Tibial artery (tissue), 4 donors: Measurements from ENCODE around the gene PPP1R1B.

Experiments used
- DNase-seq, 2 donors: peaks; one replicate each; pipeline ENCODE4 v3.0.0-alpha.2; 2019
- H3K27ac ChIP-seq, 2 donors: fragments of 200-600 bp; sonication (generic) in 1 of 2; 1 replicate in 1 of 2; 2 replicates in 1 of 2; pipeline ENCODE4 v1.5.1; 2018 to 2019; ENCODE audit warnings: mild to moderate bottlenecking in 1 of 2
- H3K27me3 ChIP-seq, 2 donors: fragments of 200-600 bp; sonication (generic) in 1 of 2; one replicate each; pipeline versions ENCODE4 v1.5.1 to v1.6.0; 2016 to 2019
- H3K36me3 ChIP-seq, 3 donors: fragments of 200-600 bp; sonication (generic) in 2 of 3; one replicate each; pipeline ENCODE4 v1.5.1; 2016 to 2019; ENCODE audit warnings: mild to moderate bottlenecking in 2 of 3
- H3K4me1 ChIP-seq, 4 donors: fragments of 200-600 bp; sonication (generic) in 2 of 4; 1 replicate in 3 of 4; 2 replicates in 1 of 4; pipeline ENCODE4 v1.5.1; 2016 to 2019
- H3K4me3 ChIP-seq, 2 donors: fragments of 200-600 bp; sonication (generic) in 1 of 2; 1 replicate in 1 of 2; 2 replicates in 1 of 2; pipeline ENCODE4 v1.5.1; 2018 to 2019; ENCODE audit warnings: mild to moderate bottlenecking in 2 of 2
- H3K9me3 ChIP-seq, 3 donors: fragments of 200-600 bp; sonication (generic) in 1 of 3; one replicate each; pipeline ENCODE4 v1.5.1; 2016 to 2019
- intact Hi-C: fragments of 100-400 bp; cut with DNase I; formaldehyde crosslinking; loops from one replicate; pipeline ENCODE4 v1.15.0; 2023; ENCODE audit warnings: low total_unique reads
- TF ChIP-seq, protein P1 (sequence below), 2 experiments: fragments of 200-600 bp in 1 of 2; fragments of 450-650 bp in 1 of 2; IDR thresholded peaks; one replicate each; pipeline ENCODE4 v1.5.1; 2017 to 2019; ENCODE audit warnings: antibody characterized with exemption in 2 of 2, mild to moderate bottlenecking in 1 of 2, moderate library complexity in 1 of 2

PPP1R1B gene

DNA sequence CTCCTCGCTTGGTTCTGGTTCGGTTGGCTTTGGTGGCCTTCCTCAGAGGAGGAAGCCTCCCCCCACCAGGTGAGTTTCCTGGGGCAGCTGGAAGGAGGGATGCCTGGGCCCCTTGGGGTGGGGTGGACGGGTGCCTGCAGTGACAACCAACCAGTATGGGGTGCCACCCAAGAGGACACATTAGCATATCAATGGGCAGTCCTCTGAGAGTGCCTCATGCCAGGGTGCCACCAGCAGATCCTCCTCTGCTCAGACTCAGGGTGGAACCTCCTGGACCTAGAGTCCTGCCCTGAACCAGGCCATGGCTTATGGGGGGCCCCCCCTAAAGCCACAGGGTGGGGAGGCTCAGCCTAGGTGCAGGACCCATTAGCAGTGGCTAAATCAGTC lies 2.7 kb downstream of the PPP1R1B start:
- Histone ChIP-seq H3K4me3 (no peak overlapping the region), H3K27me3 (peaks cover 15 to 87% of the 10 kb centered on the region in 2 donors), H3K9me3 (no peaks in the 10 kb centered on the region), H3K4me1 (peaks cover 0 to 44% (median 10%) of the 10 kb centered on the region in 4 donors), H3K36me3 (no peaks in the 10 kb centered on the region), H3K27ac (no peak overlapping the region)
- no peak for DNase-seq
- intact Hi-C loops: no loop called here
- TF ChIP-seq, protein P1, sequence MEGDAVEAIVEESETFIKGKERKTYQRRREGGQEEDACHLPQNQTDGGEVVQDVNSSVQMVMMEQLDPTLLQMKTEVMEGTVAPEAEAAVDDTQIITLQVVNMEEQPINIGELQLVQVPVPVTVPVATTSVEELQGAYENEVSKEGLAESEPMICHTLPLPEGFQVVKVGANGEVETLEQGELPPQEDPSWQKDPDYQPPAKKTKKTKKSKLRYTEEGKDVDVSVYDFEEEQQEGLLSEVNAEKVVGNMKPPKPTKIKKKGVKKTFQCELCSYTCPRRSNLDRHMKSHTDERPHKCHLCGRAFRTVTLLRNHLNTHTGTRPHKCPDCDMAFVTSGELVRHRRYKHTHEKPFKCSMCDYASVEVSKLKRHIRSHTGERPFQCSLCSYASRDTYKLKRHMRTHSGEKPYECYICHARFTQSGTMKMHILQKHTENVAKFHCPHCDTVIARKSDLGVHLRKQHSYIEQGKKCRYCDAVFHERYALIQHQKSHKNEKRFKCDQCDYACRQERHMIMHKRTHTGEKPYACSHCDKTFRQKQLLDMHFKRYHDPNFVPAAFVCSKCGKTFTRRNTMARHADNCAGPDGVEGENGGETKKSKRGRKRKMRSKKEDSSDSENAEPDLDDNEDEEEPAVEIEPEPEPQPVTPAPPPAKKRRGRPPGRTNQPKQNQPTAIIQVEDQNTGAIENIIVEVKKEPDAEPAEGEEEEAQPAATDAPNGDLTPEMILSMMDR (IDR thresholded peaks at IDR 0.05): no peak

DNA sequence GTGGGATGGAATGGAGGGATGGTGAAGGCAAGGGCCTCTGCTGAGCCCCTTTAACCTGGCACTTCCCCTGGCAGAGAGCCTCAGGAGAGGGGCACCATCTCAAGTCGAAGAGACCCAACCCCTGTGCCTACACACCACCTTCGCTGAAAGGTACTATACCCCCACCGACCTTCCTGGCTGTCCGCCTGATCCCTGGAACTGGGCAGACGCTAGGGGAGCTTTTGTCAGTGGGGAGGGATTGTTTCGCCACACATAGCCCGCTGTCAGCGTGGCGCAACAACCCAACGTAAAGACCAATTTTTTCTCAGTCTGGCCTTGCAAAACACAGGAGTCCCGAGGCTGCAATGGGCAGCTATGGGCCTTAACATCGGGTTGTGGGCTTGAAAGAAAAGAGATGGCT lies 3.1 kb downstream of the PPP1R1B start:
- no peak for DNase-seq
- H3K27me3 ChIP-seq: peaks cover 15 to 84% of the 10 kb centered on the region in 2 donors
- TF ChIP-seq, protein P1 (IDR thresholded peaks at IDR 0.05): no peak
- no peak overlapping the region for H3K4me3 ChIP-seq
- H3K4me1 ChIP-seq: peaks cover 0 to 47% (median 10%) of the 10 kb centered on the region in 4 donors
- intact Hi-C loops: no loop called here
- no peak overlapping the region for H3K27ac ChIP-seq
- H3K9me3 ChIP-seq: no peaks in the 10 kb centered on the region
- H3K36me3 ChIP-seq: no peaks in the 10 kb centered on the region

DNA sequence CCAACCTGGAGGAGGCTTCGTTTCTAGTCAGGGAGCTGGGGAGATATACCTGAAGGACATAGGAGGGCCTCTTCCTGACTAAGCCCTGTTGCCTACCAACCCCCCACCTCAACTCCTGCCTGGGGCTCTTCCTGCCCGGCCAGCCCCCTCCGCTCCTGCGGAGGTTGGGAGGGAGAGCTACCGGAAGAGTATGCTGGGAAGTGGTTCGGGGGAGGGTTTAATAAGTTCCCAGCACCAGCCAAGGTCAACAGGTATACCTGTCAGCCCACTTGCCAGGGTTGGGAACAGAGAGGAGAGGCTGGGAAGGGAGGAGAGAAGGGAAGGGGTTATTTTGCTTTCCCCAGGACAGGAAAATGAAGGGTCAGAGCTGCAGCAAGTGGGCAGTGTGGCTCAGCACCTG lies 4.7 kb downstream of the PPP1R1B start:
- peaks cover 0 to 49% (median 13%) of the 10 kb centered on the region in 4 donors for H3K4me1 ChIP-seq
- TF ChIP-seq, protein P1 (IDR thresholded peaks at IDR 0.05): no peak
- intact Hi-C loops: no loop called here
- H3K27me3 ChIP-seq: peaks cover 15 to 69% of the 10 kb centered on the region in 2 donors
- H3K4me3 ChIP-seq: no peak overlapping the region
- no peak for DNase-seq
- H3K27ac ChIP-seq: no peak overlapping the region
- H3K9me3 ChIP-seq: no peaks in the 10 kb centered on the region
- no peaks in the 10 kb centered on the region for H3K36me3 ChIP-seq

GRCh38 chr17:39632153-39632941 lies 5.6 kb downstream of the PPP1R1B start:
- H3K27me3 ChIP-seq: peaks cover 7 to 59% of the 10 kb centered on the region in 2 donors
- H3K9me3 ChIP-seq: no peaks in the 10 kb centered on the region
- no peak overlapping the region for H3K27ac ChIP-seq
- no peak overlapping the region for H3K4me3 ChIP-seq
- H3K36me3 ChIP-seq: no peaks in the 10 kb centered on the region
- TF ChIP-seq, protein P1 (IDR thresholded peaks at IDR 0.05): no peak
- H3K4me1 ChIP-seq: peaks cover 0 to 45% (median 8%) of the 10 kb centered on the region in 4 donors
- no peak for DNase-seq
- intact Hi-C loops: no loop called here

DNA sequence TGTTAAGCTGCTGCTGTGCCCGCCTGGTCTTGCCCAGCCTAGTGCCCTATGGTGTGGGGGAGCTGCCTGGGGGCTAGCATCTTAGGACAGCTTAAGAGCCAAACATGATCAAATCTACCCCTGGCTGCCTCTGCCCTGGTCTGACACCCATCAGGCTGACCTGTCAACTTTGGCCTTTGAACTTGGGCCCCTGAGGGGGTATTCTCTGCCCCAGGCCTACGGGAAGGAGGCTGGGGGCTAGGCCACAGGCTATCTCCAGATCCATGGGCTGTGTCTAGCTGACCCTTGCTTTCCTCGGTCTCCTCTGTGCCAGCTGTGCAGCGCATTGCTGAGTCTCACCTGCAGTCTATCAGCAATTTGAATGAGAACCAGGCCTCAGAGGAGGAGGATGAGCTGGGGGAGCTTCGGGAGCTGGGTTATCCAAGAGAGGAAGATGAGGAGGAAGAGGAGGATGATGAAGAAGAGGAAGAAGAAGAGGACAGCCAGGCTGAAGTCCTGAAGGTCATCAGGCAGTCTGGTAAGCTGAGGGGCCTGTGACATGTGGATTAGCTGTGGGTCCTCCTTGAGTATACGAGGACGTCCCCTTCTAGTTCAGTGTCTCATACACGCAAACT lies 6.9 kb downstream of the PPP1R1B start:
- DNase-seq: no peak
- no peak overlapping the region for H3K27ac ChIP-seq
- H3K27me3 ChIP-seq: peaks cover 0 to 46% of the 10 kb centered on the region in 2 donors
- H3K4me3 ChIP-seq: no peak overlapping the region
- intact Hi-C loops: no loop called here
- H3K9me3 ChIP-seq: no peaks in the 10 kb centered on the region
- TF ChIP-seq, protein P1 (IDR thresholded peaks at IDR 0.05): no peak
- H3K36me3 ChIP-seq: no peaks in the 10 kb centered on the region
- H3K4me1 ChIP-seq: peaks cover 0 to 53% (median 18%) of the 10 kb centered on the region in 4 donors
